K562 (cell line): Measurements from ENCODE around the gene USH1G. TPM values are rescaled to one million over a fixed set of nuclear protein-coding genes. Genes with fewer than 3 reads are reported as not detected.

Experiments
- DIDO1 ChIP-seq: fragments of 450-650 bp; IDR thresholded peaks from 2 replicates; pipeline ENCODE4 v1.6.1; 2016; ENCODE audit warnings: low read depth, missing biosample characterization, missing genetic modification characterization
- EP300 ChIP-seq: IDR thresholded peaks from 2 replicates; pipeline ENCODE4 v1.6.1; 2012; ENCODE audit warnings: low read length, improper control_type of control experiment
- FOXJ2 ChIP-seq: fragments of 200-800 bp; sonication (Bioruptor generic); IDR thresholded peaks from 2 replicates; pipeline ENCODE4 v1.6.1; 2016; ENCODE audit warnings: missing genetic modification characterization, missing compliant biosample characterization
- GTF2A2 ChIP-seq: IDR thresholded peaks from 2 replicates; pipeline ENCODE4 v1.6.1; 2016; ENCODE audit warnings: mild to moderate bottlenecking, missing genetic modification characterization, missing compliant biosample characterization
- JUND ChIP-seq, 2 experiments: IDR thresholded peaks; 2 replicates in 1 of 2; 3 replicates in 1 of 2; pipeline ENCODE4 v1.6.1; 2011; ENCODE audit warnings: borderline replicate concordance in 2 of 2, low read depth in 2 of 2, low read length in 2 of 2, improper control_type of control experiment in 1 of 2, missing biosample characterization in 1 of 2, missing genetic modification characterization in 1 of 2, missing genetic modification reagents in 1 of 2
- MYC ChIP-seq, 2 experiments: fragments of 250-450 bp in 1 of 2; sonication (Bioruptor Pico) in 1 of 2; IDR thresholded peaks; 2 replicates each; pipeline versions ENCODE4 v1.5.1 to v1.6.1; 2012 to 2021; ENCODE audit warnings: low read depth in 2 of 2, borderline replicate concordance in 1 of 2, improper control_type of control experiment in 1 of 2, low read length in 1 of 2, mild to moderate bottlenecking in 1 of 2, moderate library complexity in 1 of 2
- PTBP1 ChIP-seq: fragments of 200-400 bp; formaldehyde crosslinking; IDR thresholded peaks from 2 replicates; pipeline ENCODE4 v1.6.1; 2017; ENCODE audit warnings: low read depth, low read length
- ZNF41 ChIP-seq: fragments of 250-450 bp; sonication (Bioruptor Pico); conservative IDR thresholded peaks from 2 replicates; pipeline ENCODE4 v1.4.0; 2020; ENCODE audit warnings: mild to moderate bottlenecking
- ZNF75A ChIP-seq: fragments of 450-650 bp; formaldehyde crosslinking; IDR thresholded peaks from 2 replicates; pipeline ENCODE4 v1.4.0; 2020; ENCODE audit warnings: mild to moderate bottlenecking
- polyA plus RNA-seq, 8 experiments: library from polyadenylated mRNA; depleted of rRNA in 4 of 8; stranded (reverse) in 5 of 8; unstranded in 3 of 8; fragments of >200 nt; fragmentation: Nextera tagmentation in 2 of 8; fragmentation: Illumina TruSeq in 1 of 8; extraction: Ambion mirVana in 2 of 8; extraction: Trizol in 1 of 8; gene quantifications; 2 replicates each; pipeline versions ENCODE4 v1.2.1 to v1.2.3, GENCODE V29; 2011 to 2014; ENCODE audit warnings: inconsistent platforms in 1 of 8, missing spikeins in 1 of 8
- total RNA-seq, 7 experiments: library from RNA; depleted of rRNA in 6 of 7; stranded (reverse); fragments of >200 nt in 6 of 7; fragmentation: Illumina TruSeq in 2 of 7; extraction: Trizol in 2 of 7; gene quantifications; 2 replicates each; pipeline versions ENCODE4 v1.2.1 to v1.2.3, GENCODE V29; 2011 to 2021; ENCODE audit warnings: low replicate concordance in 1 of 7
- TF ChIP-seq, protein P1 (sequence below): fragments of 450-650 bp; IDR thresholded peaks from 2 replicates; pipeline ENCODE4 v1.6.1; 2016; ENCODE audit warnings: mild to moderate bottlenecking
- TF ChIP-seq, protein P2 (sequence below): fragments of 450-650 bp; formaldehyde crosslinking; IDR thresholded peaks from 2 replicates; pipeline ENCODE4 v1.4.0; 2020; ENCODE audit warnings: mild to moderate bottlenecking, moderate library complexity
- TF ChIP-seq, protein P3 (sequence below): fragments of 450-650 bp; IDR thresholded peaks from 2 replicates; pipeline ENCODE4 v1.7.0; 2016; ENCODE audit warnings: borderline replicate concordance
- TF ChIP-seq, protein P4 (sequence below): sonication (generic); formaldehyde crosslinking; IDR thresholded peaks from 2 replicates; pipeline ENCODE4 v1.8.0; 2022; ENCODE audit warnings: mild to moderate bottlenecking, missing genetic modification reagents
- TF ChIP-seq, protein P5 (sequence below): fragments of 250-450 bp; sonication (Bioruptor Pico); IDR thresholded peaks from 2 replicates; pipeline ENCODE4 v1.8.0; 2021; ENCODE audit warnings: moderate library complexity, mild to moderate bottlenecking, inconsistent platforms

USH1G gene
- total and polyA plus RNA-seq, 9 of the 15 experiments (the other 6 are each of a cell fraction or from before 2014, with no cell fraction given) = 0.22 to 1.00 (median 0.64) TPM; not detected in 2

DNA sequence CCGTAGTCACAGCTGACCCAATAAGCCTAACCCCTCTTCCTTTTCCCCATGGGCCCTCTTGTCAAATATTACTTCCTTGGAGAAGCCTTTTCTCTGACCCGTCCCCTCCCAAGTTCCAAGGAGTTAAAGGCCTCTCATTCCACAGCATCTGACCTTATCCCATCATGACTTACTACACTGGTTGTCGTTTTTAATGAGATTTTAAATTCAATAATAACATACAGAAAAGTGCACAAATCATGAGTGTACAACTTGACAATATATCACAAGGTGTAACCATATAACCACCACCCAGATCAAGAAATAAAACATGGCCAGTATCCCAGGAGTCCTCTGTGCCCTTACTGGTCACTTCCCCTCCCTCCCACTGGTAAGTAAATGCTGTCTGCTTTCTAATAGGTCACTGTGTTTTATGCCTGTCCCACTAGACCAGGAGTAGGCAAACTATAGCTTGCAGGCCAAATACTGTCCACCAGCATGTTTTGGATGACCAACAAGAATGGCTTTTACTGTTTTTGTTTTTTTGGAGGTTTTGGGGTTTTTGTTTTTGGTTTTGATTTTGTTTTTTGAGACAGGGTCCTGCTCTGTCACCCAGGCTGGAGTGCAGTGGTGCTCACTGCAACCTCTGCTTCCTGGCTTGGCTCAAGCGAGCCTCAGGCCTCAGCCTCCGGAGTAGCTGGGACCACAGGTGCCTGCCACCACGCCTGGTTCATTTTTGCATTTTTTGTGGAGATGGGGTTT, 49.0 kb downstream of the USH1G start (continued):
- TF ChIP-seq, protein P1, sequence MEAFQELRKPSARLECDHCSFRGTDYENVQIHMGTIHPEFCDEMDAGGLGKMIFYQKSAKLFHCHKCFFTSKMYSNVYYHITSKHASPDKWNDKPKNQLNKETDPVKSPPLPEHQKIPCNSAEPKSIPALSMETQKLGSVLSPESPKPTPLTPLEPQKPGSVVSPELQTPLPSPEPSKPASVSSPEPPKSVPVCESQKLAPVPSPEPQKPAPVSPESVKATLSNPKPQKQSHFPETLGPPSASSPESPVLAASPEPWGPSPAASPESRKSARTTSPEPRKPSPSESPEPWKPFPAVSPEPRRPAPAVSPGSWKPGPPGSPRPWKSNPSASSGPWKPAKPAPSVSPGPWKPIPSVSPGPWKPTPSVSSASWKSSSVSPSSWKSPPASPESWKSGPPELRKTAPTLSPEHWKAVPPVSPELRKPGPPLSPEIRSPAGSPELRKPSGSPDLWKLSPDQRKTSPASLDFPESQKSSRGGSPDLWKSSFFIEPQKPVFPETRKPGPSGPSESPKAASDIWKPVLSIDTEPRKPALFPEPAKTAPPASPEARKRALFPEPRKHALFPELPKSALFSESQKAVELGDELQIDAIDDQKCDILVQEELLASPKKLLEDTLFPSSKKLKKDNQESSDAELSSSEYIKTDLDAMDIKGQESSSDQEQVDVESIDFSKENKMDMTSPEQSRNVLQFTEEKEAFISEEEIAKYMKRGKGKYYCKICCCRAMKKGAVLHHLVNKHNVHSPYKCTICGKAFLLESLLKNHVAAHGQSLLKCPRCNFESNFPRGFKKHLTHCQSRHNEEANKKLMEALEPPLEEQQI = no peak
- TF ChIP-seq, protein P2, sequence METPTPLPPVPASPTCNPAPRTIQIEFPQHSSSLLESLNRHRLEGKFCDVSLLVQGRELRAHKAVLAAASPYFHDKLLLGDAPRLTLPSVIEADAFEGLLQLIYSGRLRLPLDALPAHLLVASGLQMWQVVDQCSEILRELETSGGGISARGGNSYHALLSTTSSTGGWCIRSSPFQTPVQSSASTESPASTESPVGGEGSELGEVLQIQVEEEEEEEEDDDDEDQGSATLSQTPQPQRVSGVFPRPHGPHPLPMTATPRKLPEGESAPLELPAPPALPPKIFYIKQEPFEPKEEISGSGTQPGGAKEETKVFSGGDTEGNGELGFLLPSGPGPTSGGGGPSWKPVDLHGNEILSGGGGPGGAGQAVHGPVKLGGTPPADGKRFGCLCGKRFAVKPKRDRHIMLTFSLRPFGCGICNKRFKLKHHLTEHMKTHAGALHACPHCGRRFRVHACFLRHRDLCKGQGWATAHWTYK (CRISPR knock-in tag) = peak; percentile 10
- TF ChIP-seq MYC (IDR thresholded peaks at IDR 0.05; ENCODE audit: low read depth, low read length) (no peak), MYC (CRISPR knock-in tag; IDR thresholded peaks at IDR 0.05; ENCODE audit: borderline replicate concordance, low read depth) (peak; percentile 10; the same call in 1 of the 2 replicates), FOXJ2 (no peak), GTF2A2 (tag) (no peak), EP300 (no peak), JUND (IDR thresholded peaks at IDR 0.05; ENCODE audit: borderline replicate concordance, low read depth, low read length) (no peak), JUND (tag; IDR thresholded peaks at IDR 0.05; ENCODE audit: borderline replicate concordance, low read depth, low read length) (no peak), PTBP1 (no peak), ZNF41 (CRISPR knock-in tag) (no peak), DIDO1 (no peak), ZNF75A (CRISPR knock-in tag) (0 out of 2 replicates have a peak, but pooled peaks have one; percentile 6)
- TF ChIP-seq, protein P3, sequence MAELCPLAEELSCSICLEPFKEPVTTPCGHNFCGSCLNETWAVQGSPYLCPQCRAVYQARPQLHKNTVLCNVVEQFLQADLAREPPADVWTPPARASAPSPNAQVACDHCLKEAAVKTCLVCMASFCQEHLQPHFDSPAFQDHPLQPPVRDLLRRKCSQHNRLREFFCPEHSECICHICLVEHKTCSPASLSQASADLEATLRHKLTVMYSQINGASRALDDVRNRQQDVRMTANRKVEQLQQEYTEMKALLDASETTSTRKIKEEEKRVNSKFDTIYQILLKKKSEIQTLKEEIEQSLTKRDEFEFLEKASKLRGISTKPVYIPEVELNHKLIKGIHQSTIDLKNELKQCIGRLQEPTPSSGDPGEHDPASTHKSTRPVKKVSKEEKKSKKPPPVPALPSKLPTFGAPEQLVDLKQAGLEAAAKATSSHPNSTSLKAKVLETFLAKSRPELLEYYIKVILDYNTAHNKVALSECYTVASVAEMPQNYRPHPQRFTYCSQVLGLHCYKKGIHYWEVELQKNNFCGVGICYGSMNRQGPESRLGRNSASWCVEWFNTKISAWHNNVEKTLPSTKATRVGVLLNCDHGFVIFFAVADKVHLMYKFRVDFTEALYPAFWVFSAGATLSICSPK = no peak
- TF ChIP-seq, protein P4, sequence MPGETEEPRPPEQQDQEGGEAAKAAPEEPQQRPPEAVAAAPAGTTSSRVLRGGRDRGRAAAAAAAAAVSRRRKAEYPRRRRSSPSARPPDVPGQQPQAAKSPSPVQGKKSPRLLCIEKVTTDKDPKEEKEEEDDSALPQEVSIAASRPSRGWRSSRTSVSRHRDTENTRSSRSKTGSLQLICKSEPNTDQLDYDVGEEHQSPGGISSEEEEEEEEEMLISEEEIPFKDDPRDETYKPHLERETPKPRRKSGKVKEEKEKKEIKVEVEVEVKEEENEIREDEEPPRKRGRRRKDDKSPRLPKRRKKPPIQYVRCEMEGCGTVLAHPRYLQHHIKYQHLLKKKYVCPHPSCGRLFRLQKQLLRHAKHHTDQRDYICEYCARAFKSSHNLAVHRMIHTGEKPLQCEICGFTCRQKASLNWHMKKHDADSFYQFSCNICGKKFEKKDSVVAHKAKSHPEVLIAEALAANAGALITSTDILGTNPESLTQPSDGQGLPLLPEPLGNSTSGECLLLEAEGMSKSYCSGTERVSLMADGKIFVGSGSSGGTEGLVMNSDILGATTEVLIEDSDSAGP (CRISPR knock-in tag) = no peak
- TF ChIP-seq, protein P5, sequence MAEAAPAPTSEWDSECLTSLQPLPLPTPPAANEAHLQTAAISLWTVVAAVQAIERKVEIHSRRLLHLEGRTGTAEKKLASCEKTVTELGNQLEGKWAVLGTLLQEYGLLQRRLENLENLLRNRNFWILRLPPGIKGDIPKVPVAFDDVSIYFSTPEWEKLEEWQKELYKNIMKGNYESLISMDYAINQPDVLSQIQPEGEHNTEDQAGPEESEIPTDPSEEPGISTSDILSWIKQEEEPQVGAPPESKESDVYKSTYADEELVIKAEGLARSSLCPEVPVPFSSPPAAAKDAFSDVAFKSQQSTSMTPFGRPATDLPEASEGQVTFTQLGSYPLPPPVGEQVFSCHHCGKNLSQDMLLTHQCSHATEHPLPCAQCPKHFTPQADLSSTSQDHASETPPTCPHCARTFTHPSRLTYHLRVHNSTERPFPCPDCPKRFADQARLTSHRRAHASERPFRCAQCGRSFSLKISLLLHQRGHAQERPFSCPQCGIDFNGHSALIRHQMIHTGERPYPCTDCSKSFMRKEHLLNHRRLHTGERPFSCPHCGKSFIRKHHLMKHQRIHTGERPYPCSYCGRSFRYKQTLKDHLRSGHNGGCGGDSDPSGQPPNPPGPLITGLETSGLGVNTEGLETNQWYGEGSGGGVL (CRISPR knock-in tag) = no peak
